ENCODE data around the gene BCOR. TPM values are rescaled to one million over a fixed set of nuclear protein-coding genes. Genes with fewer than 3 reads are reported as not detected.

BCOR gene
- total RNA-seq, 1 experiment from 2014 or later: 35.1 TPM

DNA sequence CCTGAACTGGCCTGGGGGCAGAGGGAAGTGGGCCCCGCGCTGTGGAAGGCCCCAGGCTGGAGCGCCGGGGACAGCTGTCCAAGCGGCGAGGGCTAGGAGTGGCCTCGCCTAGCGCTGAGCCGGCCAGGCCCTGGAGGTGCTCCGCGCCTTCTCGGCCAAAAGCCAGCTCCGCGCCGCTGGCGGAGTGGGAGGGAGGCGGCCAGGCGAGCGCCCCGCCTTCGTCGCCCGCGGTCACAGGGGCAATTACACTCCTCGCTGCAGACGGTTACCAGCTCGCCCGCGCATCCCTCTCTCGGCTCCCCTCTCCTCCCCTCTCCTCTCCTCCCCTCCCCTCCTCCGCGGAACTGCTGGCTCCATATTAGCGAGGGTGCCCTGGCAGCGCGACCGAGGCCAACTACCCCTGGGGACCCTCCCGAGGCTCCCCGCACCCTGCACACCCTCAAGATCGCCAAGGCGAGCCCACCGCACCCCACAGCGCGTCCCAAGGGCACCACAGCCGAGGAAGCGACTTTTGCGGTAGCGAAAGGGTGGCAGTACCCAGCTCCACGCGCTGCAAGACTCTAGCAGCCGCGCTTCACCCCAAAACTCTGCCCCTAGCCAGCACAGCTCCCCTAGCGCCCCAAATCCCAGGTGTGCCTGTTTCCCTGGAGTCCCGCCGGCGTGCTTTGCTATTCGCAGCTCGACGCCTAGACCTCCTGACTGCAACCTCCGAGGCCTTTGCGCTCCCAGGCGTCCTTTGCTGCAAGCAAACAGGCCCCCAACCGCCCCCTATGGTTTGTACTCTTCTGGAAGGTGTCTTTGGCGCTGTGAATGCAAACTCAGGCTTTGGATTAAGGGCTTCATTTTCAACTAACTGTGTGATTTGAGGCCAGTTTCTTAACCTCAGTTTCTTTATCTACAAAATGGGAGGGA lies 91.4 kb downstream of the BCOR start:
- H3K36me3 ChIP-seq (ENCODE audit: control insufficient read depth in 1 of 2, insufficient read depth in 2 of 2, low read length in 2 of 2): no peaks in the 10 kb centered on the region
- ATAC-seq: no peak
- H3K27me3 ChIP-seq (ENCODE audit: insufficient read depth, low read length): no peaks in the 10 kb centered on the region
- BruUV-seq (replicated peaks): no TSS peak
- no peaks in the 10 kb centered on the region; a peak in 1 of 4 replicates for H3K4me1 ChIP-seq (ENCODE audit: control insufficient read depth in 1 of 2, insufficient read depth in 2 of 2, low read length in 2 of 2)
- no peaks in the 10 kb centered on the region for H3K79me2 ChIP-seq (ENCODE audit: insufficient read depth, low read length)
- POLR2A ChIA-PET: no interaction called here
- H3K4me3 ChIP-seq (replicated peaks in 1 of 2; ENCODE audit: low read depth in 1 of 2, low read length in 2 of 2): no peak overlapping the region
- H4K20me1 ChIP-seq (ENCODE audit: insufficient read depth): no peaks in the 10 kb centered on the region
- H2AFZ ChIP-seq (ENCODE audit: low read depth, low read length, poor library complexity, severe bottlenecking): no peak overlapping the region
- DNase-seq (ENCODE audit: low read depth, low spot score): no peak
- TF ChIP-seq FOSL1 (IDR thresholded peaks at IDR 0.05; ENCODE audit: low read depth) (no peak), EZH2 (IDR thresholded peaks at IDR 0.05) (no peak), RAD21 (IDR thresholded peaks at IDR 0.05; ENCODE audit: low read depth) (no peak), CEBPB (IDR thresholded peaks at IDR 0.05; ENCODE audit: low read depth) (no peak), EGR1 (IDR thresholded peaks at IDR 0.05; ENCODE audit: low read depth) (no peak), SRF (IDR thresholded peaks at IDR 0.05; ENCODE audit: low read depth) (no peak), POLR2A (IDR thresholded peaks at IDR 0.05; ENCODE audit: borderline replicate concordance, extremely low read depth, insufficient read depth, insufficient read length) (no peak), SIN3A (IDR thresholded peaks at IDR 0.05; ENCODE audit: low read depth) (no peak), EZH2phosphoT487 (IDR thresholded peaks at IDR 0.05; ENCODE audit: borderline replicate concordance) (no peak), YY1 (IDR thresholded peaks at IDR 0.05; ENCODE audit: extremely low read depth, insufficient replicate concordance, low read depth, low read length) (no peak), ZNF274 (IDR thresholded peaks at IDR 0.05; ENCODE audit: low read depth, low read length) (no peak), ZFX (IDR thresholded peaks at IDR 0.05) (no peak)
- TF ChIP-seq, protein P1, sequence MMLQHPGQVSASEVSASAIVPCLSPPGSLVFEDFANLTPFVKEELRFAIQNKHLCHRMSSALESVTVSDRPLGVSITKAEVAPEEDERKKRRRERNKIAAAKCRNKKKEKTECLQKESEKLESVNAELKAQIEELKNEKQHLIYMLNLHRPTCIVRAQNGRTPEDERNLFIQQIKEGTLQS (IDR thresholded peaks at IDR 0.05): no peak
- TF ChIP-seq, protein P2, sequence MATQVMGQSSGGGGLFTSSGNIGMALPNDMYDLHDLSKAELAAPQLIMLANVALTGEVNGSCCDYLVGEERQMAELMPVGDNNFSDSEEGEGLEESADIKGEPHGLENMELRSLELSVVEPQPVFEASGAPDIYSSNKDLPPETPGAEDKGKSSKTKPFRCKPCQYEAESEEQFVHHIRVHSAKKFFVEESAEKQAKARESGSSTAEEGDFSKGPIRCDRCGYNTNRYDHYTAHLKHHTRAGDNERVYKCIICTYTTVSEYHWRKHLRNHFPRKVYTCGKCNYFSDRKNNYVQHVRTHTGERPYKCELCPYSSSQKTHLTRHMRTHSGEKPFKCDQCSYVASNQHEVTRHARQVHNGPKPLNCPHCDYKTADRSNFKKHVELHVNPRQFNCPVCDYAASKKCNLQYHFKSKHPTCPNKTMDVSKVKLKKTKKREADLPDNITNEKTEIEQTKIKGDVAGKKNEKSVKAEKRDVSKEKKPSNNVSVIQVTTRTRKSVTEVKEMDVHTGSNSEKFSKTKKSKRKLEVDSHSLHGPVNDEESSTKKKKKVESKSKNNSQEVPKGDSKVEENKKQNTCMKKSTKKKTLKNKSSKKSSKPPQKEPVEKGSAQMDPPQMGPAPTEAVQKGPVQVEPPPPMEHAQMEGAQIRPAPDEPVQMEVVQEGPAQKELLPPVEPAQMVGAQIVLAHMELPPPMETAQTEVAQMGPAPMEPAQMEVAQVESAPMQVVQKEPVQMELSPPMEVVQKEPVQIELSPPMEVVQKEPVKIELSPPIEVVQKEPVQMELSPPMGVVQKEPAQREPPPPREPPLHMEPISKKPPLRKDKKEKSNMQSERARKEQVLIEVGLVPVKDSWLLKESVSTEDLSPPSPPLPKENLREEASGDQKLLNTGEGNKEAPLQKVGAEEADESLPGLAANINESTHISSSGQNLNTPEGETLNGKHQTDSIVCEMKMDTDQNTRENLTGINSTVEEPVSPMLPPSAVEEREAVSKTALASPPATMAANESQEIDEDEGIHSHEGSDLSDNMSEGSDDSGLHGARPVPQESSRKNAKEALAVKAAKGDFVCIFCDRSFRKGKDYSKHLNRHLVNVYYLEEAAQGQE (IDR thresholded peaks at IDR 0.05; ENCODE audit: low read depth): no peak
- TF ChIP-seq, protein P3, sequence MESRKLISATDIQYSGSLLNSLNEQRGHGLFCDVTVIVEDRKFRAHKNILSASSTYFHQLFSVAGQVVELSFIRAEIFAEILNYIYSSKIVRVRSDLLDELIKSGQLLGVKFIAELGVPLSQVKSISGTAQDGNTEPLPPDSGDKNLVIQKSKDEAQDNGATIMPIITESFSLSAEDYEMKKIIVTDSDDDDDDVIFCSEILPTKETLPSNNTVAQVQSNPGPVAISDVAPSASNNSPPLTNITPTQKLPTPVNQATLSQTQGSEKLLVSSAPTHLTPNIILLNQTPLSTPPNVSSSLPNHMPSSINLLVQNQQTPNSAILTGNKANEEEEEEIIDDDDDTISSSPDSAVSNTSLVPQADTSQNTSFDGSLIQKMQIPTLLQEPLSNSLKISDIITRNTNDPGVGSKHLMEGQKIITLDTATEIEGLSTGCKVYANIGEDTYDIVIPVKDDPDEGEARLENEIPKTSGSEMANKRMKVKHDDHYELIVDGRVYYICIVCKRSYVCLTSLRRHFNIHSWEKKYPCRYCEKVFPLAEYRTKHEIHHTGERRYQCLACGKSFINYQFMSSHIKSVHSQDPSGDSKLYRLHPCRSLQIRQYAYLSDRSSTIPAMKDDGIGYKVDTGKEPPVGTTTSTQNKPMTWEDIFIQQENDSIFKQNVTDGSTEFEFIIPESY (IDR thresholded peaks at IDR 0.05; ENCODE audit: extremely low read depth, insufficient replicate concordance, low read length): no peak
- TF ChIP-seq, protein P4, sequence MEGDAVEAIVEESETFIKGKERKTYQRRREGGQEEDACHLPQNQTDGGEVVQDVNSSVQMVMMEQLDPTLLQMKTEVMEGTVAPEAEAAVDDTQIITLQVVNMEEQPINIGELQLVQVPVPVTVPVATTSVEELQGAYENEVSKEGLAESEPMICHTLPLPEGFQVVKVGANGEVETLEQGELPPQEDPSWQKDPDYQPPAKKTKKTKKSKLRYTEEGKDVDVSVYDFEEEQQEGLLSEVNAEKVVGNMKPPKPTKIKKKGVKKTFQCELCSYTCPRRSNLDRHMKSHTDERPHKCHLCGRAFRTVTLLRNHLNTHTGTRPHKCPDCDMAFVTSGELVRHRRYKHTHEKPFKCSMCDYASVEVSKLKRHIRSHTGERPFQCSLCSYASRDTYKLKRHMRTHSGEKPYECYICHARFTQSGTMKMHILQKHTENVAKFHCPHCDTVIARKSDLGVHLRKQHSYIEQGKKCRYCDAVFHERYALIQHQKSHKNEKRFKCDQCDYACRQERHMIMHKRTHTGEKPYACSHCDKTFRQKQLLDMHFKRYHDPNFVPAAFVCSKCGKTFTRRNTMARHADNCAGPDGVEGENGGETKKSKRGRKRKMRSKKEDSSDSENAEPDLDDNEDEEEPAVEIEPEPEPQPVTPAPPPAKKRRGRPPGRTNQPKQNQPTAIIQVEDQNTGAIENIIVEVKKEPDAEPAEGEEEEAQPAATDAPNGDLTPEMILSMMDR (IDR thresholded peaks at IDR 0.05 in 2 of 3, conservative IDR thresholded peaks at IDR 0.05 in 1 of 3; ENCODE audit: borderline replicate concordance in 1 of 3, insufficient read depth in 1 of 3, low read depth in 2 of 3, low read length in 2 of 3): no peak
- CTCF ChIA-PET: no interaction called here
- H3K27ac ChIP-seq (ENCODE audit: low read depth, low read length): no peak overlapping the region
- no peaks in the 10 kb centered on the region for H3K9me2 ChIP-seq (ENCODE audit: insufficient read depth)
- no peak overlapping the region for H3K9ac ChIP-seq (ENCODE audit: low read length)
- intact Hi-C loops (cut with micrococcal nuclease): no loop called here
- no peaks in the 10 kb centered on the region for H3K9me3 ChIP-seq (ENCODE audit: control insufficient read depth in 1 of 2, insufficient read depth in 1 of 2, low read depth in 1 of 2, low read length in 2 of 2)
- RAD21 ChIA-PET (ENCODE audit: low non-redundant PET in 1 of 2, low total read pairs in 2 of 2, uncharacterized antibody in 2 of 2, unreplicated experiment in 2 of 2): no interaction called here
- H3K4me2 ChIP-seq (ENCODE audit: low read length): no peak overlapping the region
